Pons (tissue), 1 donor: ENCODE data around the gene TIGD2.

ENCODE experiments used
- DNase-seq: peaks from one replicate; pipeline ENCODE4 v3.0.0-alpha.2; 2016; ENCODE audit warnings: low spot score

Gene TIGD2

GRCh38 chr4:89110986-89111832 lies at the start of gene TIGD2:
Gene TIGD2 (plus strand): TSS chr4:89111533. CDS start chr4:89112975, 1,442 bp downstream.
- DNase-seq: peak; percentile 83

- DNase-seq: no peak
Observed at GRCh38 chr4:89064848-89065247, 46.5 kb upstream of the TIGD2 start.

- no peak for DNase-seq
Observed at GRCh38 chr4:89067417-89067816, 43.9 kb upstream of the TIGD2 start.

- no peak for DNase-seq
Observed at GRCh38 chr4:89069481-89069880, 41.9 kb upstream of the TIGD2 start.

GRCh38 chr4:89070041-89070440 lies 41.3 kb upstream of the TIGD2 start:
- DNase-seq: no peak

- DNase-seq: no peak
Observed at GRCh38 chr4:89071311-89071710, 40.0 kb upstream of the TIGD2 start.

GRCh38 chr4:89072921-89073320 lies 38.4 kb upstream of the TIGD2 start:
- DNase-seq: no peak

- no peak for DNase-seq
Observed at GRCh38 chr4:89077761-89078160, 33.6 kb upstream of the TIGD2 start.

- no peak for DNase-seq
Observed at GRCh38 chr4:89078300-89078699, 33.0 kb upstream of the TIGD2 start.

GRCh38 chr4:89099034-89099433 lies 12.3 kb upstream of the TIGD2 start:
- DNase-seq: no peak

GRCh38 chr4:89099471-89099870 lies 11.9 kb upstream of the TIGD2 start:
- no peak for DNase-seq

GRCh38 chr4:89100853-89101252 lies 10.5 kb upstream of the TIGD2 start:
- DNase-seq: no peak

GRCh38 chr4:89101256-89102161 lies 9.8 kb upstream of the TIGD2 start:
- DNase-seq: no peak

- DNase-seq: no peak
Observed at GRCh38 chr4:89105726-89106125, 5.6 kb upstream of the TIGD2 start.

- DNase-seq: no peak
Observed at GRCh38 chr4:89108091-89108490, 3.2 kb upstream of the TIGD2 start.

GRCh38 chr4:89109841-89110540 lies 1.3 kb upstream of the TIGD2 start:
- DNase-seq: no peak

- DNase-seq: no peak
Observed at GRCh38 chr4:89110541-89110985, 770 bp upstream of the TIGD2 start.

GRCh38 chr4:89111833-89112563 lies 665 bp downstream of the TIGD2 start:
- DNase-seq: peak; percentile 42

- DNase-seq: no peak
Observed at GRCh38 chr4:89113415-89113814, 2.1 kb downstream of the TIGD2 start.

GRCh38 chr4:89114100-89114499 lies 2.8 kb downstream of the TIGD2 start:
- DNase-seq: no peak

- no peak for DNase-seq
Observed at GRCh38 chr4:89117115-89117514, 5.8 kb downstream of the TIGD2 start.

- DNase-seq: no peak
Observed at GRCh38 chr4:89119166-89119565, 7.8 kb downstream of the TIGD2 start.
